Measurements from ENCODE around the gene PLEKHA1.

PLEKHA1 gene

DNA sequence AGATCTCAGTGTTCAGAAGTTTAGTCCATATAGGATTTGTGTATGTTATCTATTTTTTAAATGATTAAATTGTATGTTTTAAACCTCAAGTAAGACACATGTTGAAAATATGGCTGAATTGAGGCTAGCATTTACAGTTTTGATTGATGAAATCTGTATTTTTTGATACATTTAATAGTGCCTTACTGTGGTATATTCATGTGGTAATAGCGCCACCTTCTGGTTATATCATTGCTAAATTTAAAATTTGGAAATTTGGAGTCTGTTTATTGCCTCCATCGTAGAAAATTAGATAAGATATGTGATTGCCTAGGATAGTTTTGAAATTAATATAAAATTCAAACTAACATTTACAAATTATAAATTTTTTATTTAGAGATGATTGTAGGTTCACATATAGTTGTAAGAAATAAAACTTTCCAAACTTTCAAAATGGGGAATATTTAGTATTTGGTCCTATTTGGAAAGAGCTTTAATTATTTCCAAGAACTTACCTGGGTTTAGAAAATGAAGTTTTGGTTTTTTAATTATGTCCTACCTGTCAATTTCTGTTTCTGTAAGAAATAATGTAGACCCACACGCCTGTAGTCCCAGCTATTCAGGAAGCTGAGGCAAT, 60.8 kb downstream of the PLEKHA1 start:
- no peak overlapping the region for H3K27ac ChIP-seq (ENCODE audit: low read depth, low read length)
- no peak overlapping the region for H3K9ac ChIP-seq (ENCODE audit: low read length in 5 of 5)
- no peak overlapping the region for H3K4me3 ChIP-seq (ENCODE audit: low read depth in 1 of 5, low read length in 5 of 5)
- H3K9me3 ChIP-seq (ENCODE audit: control insufficient read depth in 5 of 5, low read length in 5 of 5) = peaks cover 0 to 3% (median 0%) of the 10 kb centered on the region in 5 donors
- peaks cover 0 to 3% (median 0%) of the 10 kb centered on the region in 5 donors for H3K4me1 ChIP-seq (ENCODE audit: control insufficient read depth in 5 of 5, insufficient read depth in 5 of 5, low read length in 5 of 5)
- no peaks in the 10 kb centered on the region for H3K27me3 ChIP-seq (ENCODE audit: control insufficient read depth in 5 of 5, insufficient read depth in 4 of 5, low read length in 5 of 5)
- peaks cover 0 to 13% (median 6%) of the 10 kb centered on the region in 5 donors for H3K36me3 ChIP-seq (ENCODE audit: control insufficient read depth in 5 of 5, insufficient read depth in 5 of 5, low read length in 5 of 5)

GRCh38 chr10:122441961-122442360, 67.5 kb downstream of the PLEKHA1 start:
- Histone ChIP-seq H3K27ac (ENCODE audit: low read depth, low read length) (no peak overlapping the region), H3K4me3 (ENCODE audit: low read depth in 1 of 5, low read length in 5 of 5) (no peak overlapping the region), H3K9me3 (ENCODE audit: control insufficient read depth in 5 of 5, low read length in 5 of 5) (peaks cover 0 to 3% (median 0%) of the 10 kb centered on the region in 5 donors), H3K27me3 (ENCODE audit: control insufficient read depth in 5 of 5, insufficient read depth in 4 of 5, low read length in 5 of 5) (no peaks in the 10 kb centered on the region), H3K4me1 (ENCODE audit: control insufficient read depth in 5 of 5, insufficient read depth in 5 of 5, low read length in 5 of 5) (peaks cover 0 to 13% (median 3%) of the 10 kb centered on the region in 5 donors), H3K9ac (ENCODE audit: low read length in 5 of 5) (no peak overlapping the region), H3K36me3 (ENCODE audit: control insufficient read depth in 5 of 5, insufficient read depth in 5 of 5, low read length in 5 of 5) (no peaks in the 10 kb centered on the region)

- H3K4me1 ChIP-seq (ENCODE audit: control insufficient read depth in 5 of 5, insufficient read depth in 5 of 5, low read length in 5 of 5) = peaks cover 0 to 14% (median 13%) of the 10 kb centered on the region in 5 donors
- no peak overlapping the region for H3K9ac ChIP-seq (ENCODE audit: low read length in 5 of 5)
- H3K9me3 ChIP-seq (ENCODE audit: control insufficient read depth in 5 of 5, low read length in 5 of 5) = no peaks in the 10 kb centered on the region
- H3K27me3 ChIP-seq (ENCODE audit: control insufficient read depth in 5 of 5, insufficient read depth in 4 of 5, low read length in 5 of 5) = no peaks in the 10 kb centered on the region
- no peak overlapping the region for H3K4me3 ChIP-seq (ENCODE audit: low read depth in 1 of 5, low read length in 5 of 5)
- no peaks in the 10 kb centered on the region for H3K36me3 ChIP-seq (ENCODE audit: control insufficient read depth in 5 of 5, insufficient read depth in 5 of 5, low read length in 5 of 5)
- H3K27ac ChIP-seq (ENCODE audit: low read depth, low read length) = no peak overlapping the region
These were observed 71.0 kb downstream of the PLEKHA1 start for GRCh38 chr10:122445469-122445868.

GRCh38 chr10:122445904-122446303, 71.4 kb downstream of the PLEKHA1 start:
- Histone ChIP-seq H3K4me1 (ENCODE audit: control insufficient read depth in 5 of 5, insufficient read depth in 5 of 5, low read length in 5 of 5) (peaks cover 0 to 15% (median 10%) of the 10 kb centered on the region in 5 donors), H3K27me3 (ENCODE audit: control insufficient read depth in 5 of 5, insufficient read depth in 4 of 5, low read length in 5 of 5) (no peaks in the 10 kb centered on the region), H3K27ac (ENCODE audit: low read depth, low read length) (no peak overlapping the region), H3K9me3 (ENCODE audit: control insufficient read depth in 5 of 5, low read length in 5 of 5) (no peaks in the 10 kb centered on the region), H3K9ac (ENCODE audit: low read length in 5 of 5) (no peak overlapping the region), H3K4me3 (ENCODE audit: low read depth in 1 of 5, low read length in 5 of 5) (no peak overlapping the region), H3K36me3 (ENCODE audit: control insufficient read depth in 5 of 5, insufficient read depth in 5 of 5, low read length in 5 of 5) (no peaks in the 10 kb centered on the region)

DNA sequence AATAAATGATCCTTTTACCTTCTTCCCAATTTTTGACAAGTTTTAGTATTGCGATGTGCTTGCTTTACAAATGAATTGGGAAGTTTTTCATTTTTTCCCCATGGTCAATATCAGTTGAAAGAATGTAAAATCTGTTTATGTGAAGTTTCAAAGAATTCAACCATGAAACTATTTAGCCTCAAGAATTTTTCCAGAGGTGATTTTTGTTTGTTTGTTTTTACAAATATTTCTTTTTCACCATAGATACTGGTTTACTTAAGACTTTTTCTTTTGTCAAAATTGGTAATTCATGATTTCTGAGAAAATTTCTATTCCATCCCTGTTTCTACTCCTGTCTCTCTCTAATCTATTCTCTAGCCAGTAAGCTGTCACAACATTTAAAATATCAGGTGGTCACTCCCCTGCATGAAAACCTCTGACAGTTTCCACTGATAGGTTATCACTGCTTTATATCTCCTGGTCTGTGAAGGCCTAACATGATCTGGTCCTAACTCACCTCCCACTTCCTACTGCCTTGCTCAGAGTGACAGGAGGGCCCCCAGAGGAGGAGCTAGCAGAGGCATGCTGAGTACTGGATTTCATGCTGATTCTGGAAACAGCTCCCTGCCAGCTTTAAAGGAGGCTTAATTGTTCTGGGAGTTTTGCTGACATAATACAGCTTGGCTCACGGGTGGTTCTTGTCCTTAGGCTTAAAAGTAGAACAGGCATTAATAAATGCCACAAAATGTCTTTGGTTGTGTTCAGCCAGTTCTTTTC, 72.3 kb downstream of the PLEKHA1 start:
- Histone ChIP-seq H3K9ac (ENCODE audit: low read length in 5 of 5) (no peak overlapping the region), H3K27me3 (ENCODE audit: control insufficient read depth in 5 of 5, insufficient read depth in 4 of 5, low read length in 5 of 5) (no peaks in the 10 kb centered on the region), H3K4me3 (ENCODE audit: low read depth in 1 of 5, low read length in 5 of 5) (no peak overlapping the region), H3K9me3 (ENCODE audit: control insufficient read depth in 5 of 5, low read length in 5 of 5) (no peaks in the 10 kb centered on the region), H3K36me3 (ENCODE audit: control insufficient read depth in 5 of 5, insufficient read depth in 5 of 5, low read length in 5 of 5) (no peaks in the 10 kb centered on the region), H3K4me1 (ENCODE audit: control insufficient read depth in 5 of 5, insufficient read depth in 5 of 5, low read length in 5 of 5) (peaks cover 0 to 18% (median 15%) of the 10 kb centered on the region in 5 donors), H3K27ac (ENCODE audit: low read depth, low read length) (no peak overlapping the region)

- H3K27ac ChIP-seq (ENCODE audit: low read depth, low read length) = no peak overlapping the region
- H3K4me3 ChIP-seq (ENCODE audit: low read depth in 1 of 5, low read length in 5 of 5) = no peak overlapping the region
These were observed 74.1 kb downstream of the PLEKHA1 start for GRCh38 chr10:122448600-122448999.

GRCh38 chr10:122449153-122449552, 74.6 kb downstream of the PLEKHA1 start:
- Histone ChIP-seq H3K9me3 (ENCODE audit: control insufficient read depth in 5 of 5, low read length in 5 of 5) (no peaks in the 10 kb centered on the region), H3K27ac (ENCODE audit: low read depth, low read length) (no peak overlapping the region), H3K4me3 (ENCODE audit: low read depth in 1 of 5, low read length in 5 of 5) (no peak overlapping the region), H3K9ac (ENCODE audit: low read length in 5 of 5) (no peak overlapping the region), H3K27me3 (ENCODE audit: control insufficient read depth in 5 of 5, insufficient read depth in 4 of 5, low read length in 5 of 5) (no peaks in the 10 kb centered on the region), H3K36me3 (ENCODE audit: control insufficient read depth in 5 of 5, insufficient read depth in 5 of 5, low read length in 5 of 5) (no peaks in the 10 kb centered on the region), H3K4me1 (ENCODE audit: control insufficient read depth in 5 of 5, insufficient read depth in 5 of 5, low read length in 5 of 5) (peaks cover 0 to 19% (median 15%) of the 10 kb centered on the region in 5 donors)

More at GRCh38 chr10:122448600-122448999, 74.1 kb downstream of the PLEKHA1 start:
- H3K4me1 ChIP-seq (ENCODE audit: control insufficient read depth in 5 of 5, insufficient read depth in 5 of 5, low read length in 5 of 5) = peaks cover 0 to 18% (median 15%) of the 10 kb centered on the region in 5 donors
- H3K9me3 ChIP-seq (ENCODE audit: control insufficient read depth in 5 of 5, low read length in 5 of 5) = no peaks in the 10 kb centered on the region
- H3K9ac ChIP-seq (ENCODE audit: low read length in 5 of 5) = no peak overlapping the region
- H3K36me3 ChIP-seq (ENCODE audit: control insufficient read depth in 5 of 5, insufficient read depth in 5 of 5, low read length in 5 of 5) = no peaks in the 10 kb centered on the region
- H3K27me3 ChIP-seq (ENCODE audit: control insufficient read depth in 5 of 5, insufficient read depth in 4 of 5, low read length in 5 of 5) = no peaks in the 10 kb centered on the region

GRCh38 chr10:122450353-122450990, 76.0 kb downstream of the PLEKHA1 start:
- H3K4me1 ChIP-seq (ENCODE audit: control insufficient read depth in 5 of 5, insufficient read depth in 5 of 5, low read length in 5 of 5) = peaks cover 0 to 26% (median 19%) of the 10 kb centered on the region in 5 donors
- no peaks in the 10 kb centered on the region for H3K27me3 ChIP-seq (ENCODE audit: control insufficient read depth in 5 of 5, insufficient read depth in 4 of 5, low read length in 5 of 5)
- H3K27ac ChIP-seq (ENCODE audit: low read depth, low read length) = no peak overlapping the region
- no peak overlapping the region for H3K4me3 ChIP-seq (ENCODE audit: low read depth in 1 of 5, low read length in 5 of 5)
- no peaks in the 10 kb centered on the region for H3K36me3 ChIP-seq (ENCODE audit: control insufficient read depth in 5 of 5, insufficient read depth in 5 of 5, low read length in 5 of 5)
- H3K9me3 ChIP-seq (ENCODE audit: control insufficient read depth in 5 of 5, low read length in 5 of 5) = no peaks in the 10 kb centered on the region
- no peak overlapping the region for H3K9ac ChIP-seq (ENCODE audit: low read length in 5 of 5)

DNA sequence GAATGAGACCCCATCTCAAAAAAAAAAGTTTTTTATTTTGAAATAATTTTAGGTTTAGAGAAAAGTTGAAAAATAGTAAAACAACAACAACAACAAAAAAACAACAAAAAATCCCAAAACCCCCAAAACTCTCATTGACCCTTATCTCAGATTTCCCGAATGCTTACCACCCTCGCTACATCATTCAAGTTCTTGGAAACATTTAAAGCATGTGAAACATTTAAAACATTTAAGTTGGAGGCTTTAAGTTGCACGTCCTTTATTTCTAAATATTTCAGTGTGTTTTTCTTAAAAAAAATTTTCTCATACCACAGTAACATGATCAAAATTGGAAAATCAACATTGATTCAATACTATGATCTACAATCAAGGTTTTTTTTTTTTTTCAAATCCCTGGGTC, 79.6 kb downstream of the PLEKHA1 start:
- no peak overlapping the region for H3K27ac ChIP-seq (ENCODE audit: low read depth, low read length)
- no peaks in the 10 kb centered on the region for H3K36me3 ChIP-seq (ENCODE audit: control insufficient read depth in 5 of 5, insufficient read depth in 5 of 5, low read length in 5 of 5)
- H3K4me3 ChIP-seq (ENCODE audit: low read depth in 1 of 5, low read length in 5 of 5) = no peak overlapping the region
- peaks cover 0 to 41% (median 15%) of the 10 kb centered on the region in 5 donors for H3K4me1 ChIP-seq (ENCODE audit: control insufficient read depth in 5 of 5, insufficient read depth in 5 of 5, low read length in 5 of 5)
- no peak overlapping the region for H3K9ac ChIP-seq (ENCODE audit: low read length in 5 of 5)
- no peaks in the 10 kb centered on the region for H3K9me3 ChIP-seq (ENCODE audit: control insufficient read depth in 5 of 5, low read length in 5 of 5)
- no peaks in the 10 kb centered on the region for H3K27me3 ChIP-seq (ENCODE audit: control insufficient read depth in 5 of 5, insufficient read depth in 4 of 5, low read length in 5 of 5)

- Histone ChIP-seq H3K9me3 (ENCODE audit: control insufficient read depth in 5 of 5, low read length in 5 of 5) (no peaks in the 10 kb centered on the region), H3K9ac (ENCODE audit: low read length in 5 of 5) (no peak within 1 kb of the TSS), H3K4me1 (ENCODE audit: control insufficient read depth in 5 of 5, insufficient read depth in 5 of 5, low read length in 5 of 5) (peaks cover 0 to 41% (median 15%) of the 10 kb centered on the region in 5 donors), H3K27ac (ENCODE audit: low read depth, low read length) (no peak within 1 kb of the TSS), H3K27me3 (ENCODE audit: control insufficient read depth in 5 of 5, insufficient read depth in 4 of 5, low read length in 5 of 5) (no peaks in the 10 kb centered on the region), H3K36me3 (ENCODE audit: control insufficient read depth in 5 of 5, insufficient read depth in 5 of 5, low read length in 5 of 5) (no peaks in the 10 kb centered on the region), H3K4me3 (ENCODE audit: low read depth in 1 of 5, low read length in 5 of 5) (no peak within 1 kb of the TSS)
These were observed 80.1 kb downstream of the PLEKHA1 start, which contains the start of gene ARMS2 for GRCh38 chr10:122454603-122455080. TSS of gene ARMS2 (plus strand) at chr10:122454653. CDS start at chr10:122454728, 75 bp downstream.
